GM19238 (cell line): ENCODE results near the gene PSMA7.
"Not testable (repeated sequence)": the region's sequence is repeated elsewhere in the genome, so short reads cannot be mapped to it uniquely, and the experiment has no call there.

Experiments used
- DNase-seq: peaks from one replicate; pipeline ENCODE4 v3.0.0; 2011; ENCODE audit warnings: low spot score; ENCODE audit not compliant: insufficient read length

PSMA7 gene

GRCh38 chr20:62156254-62156556, 13.0 kb upstream of the PSMA7 start:
- no peak for DNase-seq

GRCh38 chr20:62155428-62156253, 12.4 kb upstream of the PSMA7 start:
- no peak for DNase-seq

- no peak for DNase-seq
Measured at GRCh38 chr20:62151835-62152364, 8.7 kb upstream of the PSMA7 start.

- no peak for DNase-seq
Measured at GRCh38 chr20:62151225-62151624, 8.0 kb upstream of the PSMA7 start.

- DNase-seq: no peak
Measured at GRCh38 chr20:62150310-62150575, 7.0 kb upstream of the PSMA7 start.

GRCh38 chr20:62149532-62150309, 6.5 kb upstream of the PSMA7 start:
- no peak for DNase-seq

GRCh38 chr20:62148908-62149314, 5.7 kb upstream of the PSMA7 start:
- DNase-seq: no peak

- DNase-seq: not testable (repeated sequence)
Measured at GRCh38 chr20:62148383-62148782, 5.2 kb upstream of the PSMA7 start.

GRCh38 chr20:62147528-62147927, 4.3 kb upstream of the PSMA7 start:
- no peak for DNase-seq

GRCh38 chr20:62147125-62147524, 3.9 kb upstream of the PSMA7 start:
- no peak for DNase-seq

- DNase-seq: no peak
Measured at GRCh38 chr20:62146019-62146755, 3.0 kb upstream of the PSMA7 start.

GRCh38 chr20:62145688-62146018, 2.5 kb upstream of the PSMA7 start:
- DNase-seq: no peak

- DNase-seq: peak; percentile 60
Measured at GRCh38 chr20:62143957-62144825, 997 bp upstream of the PSMA7 start.

GRCh38 chr20:62142252-62143080, 728 bp downstream of the PSMA7 start:
- no peak for DNase-seq

GRCh38 chr20:62141397-62142251, 1.6 kb downstream of the PSMA7 start:
- no peak for DNase-seq

- no peak for DNase-seq
Measured at GRCh38 chr20:62141043-62141396, 2.2 kb downstream of the PSMA7 start.

- DNase-seq: no peak
Measured at GRCh38 chr20:62139636-62140035, 3.6 kb downstream of the PSMA7 start.

- DNase-seq: no peak
Measured at GRCh38 chr20:62138912-62139311, 4.3 kb downstream of the PSMA7 start.

- no peak for DNase-seq
Measured at GRCh38 chr20:62138204-62138543, 5.0 kb downstream of the PSMA7 start.
